Gastrocnemius medialis (tissue), 4 donors: ENCODE measurements around the gene TMEM132E. TPM values are rescaled to one million over a fixed set of nuclear protein-coding genes. Genes with fewer than 3 reads are reported as not detected.

Source experiments
- ATAC-seq, 2 donors: fragments of 150-250 bp; one replicate each; pipeline ENCODE4 v1.9.1; 2016
- DNase-seq, 2 donors: peaks; one replicate each; pipeline ENCODE4 v3.0.0-alpha.2; 2019
- H3K27ac ChIP-seq, 4 donors: fragments of 200-600 bp; sonication (generic); 1 replicate in 1 of 4; 2 replicates in 3 of 4; pipeline ENCODE4 v1.5.1; 2016 to 2018; ENCODE audit warnings: mild to moderate bottlenecking in 2 of 4, moderate library complexity in 1 of 4
- H3K27me3 ChIP-seq, 3 donors: fragments of 200-600 bp; sonication (generic) in 2 of 3; 1 replicate in 1 of 3; 2 replicates in 2 of 3; pipeline versions ENCODE4 v1.5.1 to v1.6.0; 2016 to 2019; ENCODE audit warnings: mild to moderate bottlenecking in 1 of 3, moderate library complexity in 1 of 3
- H3K36me3 ChIP-seq, 2 donors: fragments of 200-600 bp; sonication (generic) in 1 of 2; one replicate each; pipeline ENCODE4 v1.5.1; 2017 to 2018
- H3K4me1 ChIP-seq, 2 donors: fragments of 200-600 bp; sonication (generic) in 1 of 2; one replicate each; pipeline ENCODE4 v1.5.1; 2016 to 2017; ENCODE audit warnings: mild to moderate bottlenecking in 2 of 2
- H3K4me3 ChIP-seq, 4 donors: fragments of 200-600 bp; sonication (generic) in 3 of 4; 1 replicate in 1 of 4; 2 replicates in 3 of 4; pipeline ENCODE4 v1.5.1; 2016 to 2019; ENCODE audit warnings: mild to moderate bottlenecking in 2 of 4
- H3K9me3 ChIP-seq, 3 donors: fragments of 200-600 bp; sonication (generic) in 2 of 3; 1 replicate in 1 of 3; 2 replicates in 2 of 3; pipeline ENCODE4 v1.5.1; 2016 to 2019
- POLR2A ChIP-seq, 2 donors: fragments of 450-650 bp; IDR thresholded peaks; one replicate each; pipeline ENCODE4 v1.6.1; 2017; ENCODE audit warnings: antibody characterized with exemption in 2 of 2, mild to moderate bottlenecking in 2 of 2, moderate library complexity in 2 of 2
- in situ Hi-C, 4 donors: fragments of 200-750 bp; cut with MboI; loops; one replicate each; pipeline versions ENCODE4 v1.15.0 to v1.8.0; 2017; ENCODE audit warnings: low sequenced_read_pairs in 4 of 4
- intact Hi-C: fragments of 100-400 bp; cut with DNase I; formaldehyde crosslinking; loops from one replicate; pipeline ENCODE4 v1.15.1; 2023; ENCODE audit warnings: low total_unique reads
- total RNA-seq, 4 donors: library from RNA; depleted of rRNA; stranded (reverse); fragments of >200 nt; gene quantifications; one replicate each; pipeline versions ENCODE4 v1.1.0 to v1.2.3, GENCODE V29; 2016
- TF ChIP-seq, protein P1 (sequence below), 5 experiments: fragments of 450-650 bp in 3 of 5; fragments of 200-600 bp in 2 of 5; sonication (generic) in 2 of 5; IDR thresholded peaks in 4 of 5; conservative IDR thresholded peaks in 1 of 5; 1 replicate in 4 of 5; 2 replicates in 1 of 5; pipeline ENCODE4 v1.5.1; 2016 to 2019; ENCODE audit warnings: antibody characterized with exemption in 5 of 5, mild to moderate bottlenecking in 3 of 5, moderate library complexity in 3 of 5

TMEM132E gene
- total RNA-seq, 4 donors from 2014 or later: not detected

- Histone ChIP-seq H3K4me1 (peaks cover 19 to 28% of the 10 kb centered on the region in 2 donors), H3K27me3 (peaks cover 51 to 61% (median 60%) of the 10 kb centered on the region in 3 donors), H3K36me3 (no peaks in the 10 kb centered on the region), H3K27ac (no peak overlapping the region), H3K4me3 (no peak overlapping the region), H3K9me3 (no peaks in the 10 kb centered on the region)
- in situ Hi-C loops (loop anchor here in 1 of 4 donors (25.0 kb wide), 1 partner anchor 154 kb away; no protein-coding TSS in a partner anchor), intact Hi-C loops (no loop called here)
- no peak for ATAC-seq
- TF ChIP-seq, protein P1, sequence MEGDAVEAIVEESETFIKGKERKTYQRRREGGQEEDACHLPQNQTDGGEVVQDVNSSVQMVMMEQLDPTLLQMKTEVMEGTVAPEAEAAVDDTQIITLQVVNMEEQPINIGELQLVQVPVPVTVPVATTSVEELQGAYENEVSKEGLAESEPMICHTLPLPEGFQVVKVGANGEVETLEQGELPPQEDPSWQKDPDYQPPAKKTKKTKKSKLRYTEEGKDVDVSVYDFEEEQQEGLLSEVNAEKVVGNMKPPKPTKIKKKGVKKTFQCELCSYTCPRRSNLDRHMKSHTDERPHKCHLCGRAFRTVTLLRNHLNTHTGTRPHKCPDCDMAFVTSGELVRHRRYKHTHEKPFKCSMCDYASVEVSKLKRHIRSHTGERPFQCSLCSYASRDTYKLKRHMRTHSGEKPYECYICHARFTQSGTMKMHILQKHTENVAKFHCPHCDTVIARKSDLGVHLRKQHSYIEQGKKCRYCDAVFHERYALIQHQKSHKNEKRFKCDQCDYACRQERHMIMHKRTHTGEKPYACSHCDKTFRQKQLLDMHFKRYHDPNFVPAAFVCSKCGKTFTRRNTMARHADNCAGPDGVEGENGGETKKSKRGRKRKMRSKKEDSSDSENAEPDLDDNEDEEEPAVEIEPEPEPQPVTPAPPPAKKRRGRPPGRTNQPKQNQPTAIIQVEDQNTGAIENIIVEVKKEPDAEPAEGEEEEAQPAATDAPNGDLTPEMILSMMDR (IDR thresholded peaks at IDR 0.05 in 4 of 5, conservative IDR thresholded peaks at IDR 0.05 in 1 of 5): no peak
- no peak for TF ChIP-seq POLR2A (IDR thresholded peaks at IDR 0.05)
- DNase-seq: no peak
These were observed 3.5 kb downstream of the TMEM132E start for GRCh38 chr17:34582901-34583245.

DNA sequence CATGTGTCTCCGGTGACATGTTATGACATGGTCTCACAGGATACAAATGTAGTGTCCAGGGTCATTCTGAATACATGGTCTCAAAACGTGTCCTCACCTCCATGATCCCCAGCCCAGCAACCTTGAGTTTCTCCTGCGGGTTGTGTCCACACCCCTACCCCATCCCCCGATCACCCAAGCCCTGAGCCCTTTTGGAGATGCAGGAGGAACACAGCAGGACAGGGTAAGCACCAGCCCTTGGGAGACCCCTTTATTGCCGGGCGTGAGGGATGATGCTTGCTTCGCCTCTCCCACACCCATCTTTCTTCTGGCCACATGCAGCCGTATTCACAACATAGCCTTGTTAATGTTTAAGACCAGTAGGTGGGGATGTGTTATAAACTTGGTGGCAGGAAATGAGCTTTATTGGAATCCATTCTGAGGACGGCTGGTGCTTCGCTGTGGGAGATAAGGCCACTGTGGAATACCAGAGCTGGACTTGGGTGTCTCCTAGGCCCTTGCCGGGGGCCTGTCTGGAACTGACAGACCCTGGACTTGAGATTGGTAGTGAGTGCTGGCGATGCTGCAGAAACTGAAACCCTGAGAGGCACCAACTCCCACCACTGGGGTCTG lies 5.5 kb downstream of the TMEM132E start:
- DNase-seq (no peak), ATAC-seq (no peak)
- H3K9me3 ChIP-seq: no peaks in the 10 kb centered on the region
- in situ Hi-C loops (loop anchor here in 1 of 4 donors (25.0 kb wide), 1 partner anchor 152 kb away; no protein-coding TSS in a partner anchor), intact Hi-C loops (no loop called here)
- no peak overlapping the region for H3K27ac ChIP-seq
- H3K27me3 ChIP-seq: peaks cover 32 to 46% (median 39%) of the 10 kb centered on the region in 3 donors
- TF ChIP-seq POLR2A (IDR thresholded peaks at IDR 0.05): no peak
- H3K4me3 ChIP-seq: no peak overlapping the region
- no peaks in the 10 kb centered on the region for H3K36me3 ChIP-seq
- peaks cover 15 to 16% of the 10 kb centered on the region in 2 donors for H3K4me1 ChIP-seq

- no peaks in the 10 kb centered on the region for H3K36me3 ChIP-seq
- in situ Hi-C loops: loop anchor here in 1 of 4 donors (25.0 kb wide), 1 partner anchor 151 kb away; no protein-coding TSS in a partner anchor
- no peak for DNase-seq
- ATAC-seq: no peak
- no peaks in the 10 kb centered on the region for H3K9me3 ChIP-seq
- H3K27ac ChIP-seq: no peak overlapping the region
- H3K27me3 ChIP-seq: peaks cover 21 to 35% (median 25%) of the 10 kb centered on the region in 3 donors
- TF ChIP-seq, protein P1 (IDR thresholded peaks at IDR 0.05 in 4 of 5, conservative IDR thresholded peaks at IDR 0.05 in 1 of 5): no peak
- no peak for TF ChIP-seq POLR2A (IDR thresholded peaks at IDR 0.05)
- H3K4me3 ChIP-seq: no peak overlapping the region
- H3K4me1 ChIP-seq: peaks cover 0 to 3% of the 10 kb centered on the region in 2 donors
- intact Hi-C loops: no loop called here
These were observed 7.0 kb downstream of the TMEM132E start for GRCh38 chr17:34586346-34586846.

DNA sequence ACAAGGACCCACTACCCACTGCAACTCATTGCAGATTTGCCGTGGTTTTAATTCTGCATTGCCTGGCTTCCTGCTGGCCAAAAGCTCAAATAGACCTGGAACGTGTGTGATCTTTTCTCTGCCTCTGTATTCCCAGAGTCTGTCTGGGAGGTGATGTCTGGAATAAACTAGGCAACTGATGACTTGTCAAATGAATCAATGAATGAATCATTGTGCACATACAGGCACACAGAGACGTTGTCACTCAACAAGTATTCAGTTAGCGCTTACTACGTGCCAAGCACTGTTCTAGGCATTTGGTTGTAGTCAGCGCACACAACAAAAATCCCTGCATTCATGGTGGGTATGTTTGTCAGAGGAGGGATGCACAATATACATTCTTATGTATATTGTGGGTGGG lies 8.9 kb downstream of the TMEM132E start:
- H3K4me1 ChIP-seq: no peaks in the 10 kb centered on the region
- H3K4me3 ChIP-seq: no peak overlapping the region
- no peak overlapping the region for H3K27ac ChIP-seq
- H3K36me3 ChIP-seq: no peaks in the 10 kb centered on the region
- TF ChIP-seq, protein P1 (IDR thresholded peaks at IDR 0.05 in 4 of 5, conservative IDR thresholded peaks at IDR 0.05 in 1 of 5): no peak
- no peak for TF ChIP-seq POLR2A (IDR thresholded peaks at IDR 0.05)
- DNase-seq (no peak), ATAC-seq (no peak)
- intact Hi-C loops: no loop called here
- in situ Hi-C loops: loop anchor here in 1 of 4 donors (25.0 kb wide), 1 partner anchor 149 kb away; no protein-coding TSS in a partner anchor
- H3K27me3 ChIP-seq: peaks cover 6 to 16% (median 8%) of the 10 kb centered on the region in 3 donors
- H3K9me3 ChIP-seq: no peaks in the 10 kb centered on the region

- no peak overlapping the region for H3K27ac ChIP-seq
- H3K4me1 ChIP-seq: no peaks in the 10 kb centered on the region
- no peak for ATAC-seq
- in situ Hi-C loops (loop anchor here in 1 of 4 donors (25.0 kb wide), 1 partner anchor 148 kb away; no protein-coding TSS in a partner anchor), intact Hi-C loops (no loop called here)
- no peaks in the 10 kb centered on the region for H3K36me3 ChIP-seq
- no peak overlapping the region for H3K4me3 ChIP-seq
- no peak for DNase-seq
- no peaks in the 10 kb centered on the region for H3K9me3 ChIP-seq
- H3K27me3 ChIP-seq: peaks cover 4 to 15% (median 6%) of the 10 kb centered on the region in 3 donors
- TF ChIP-seq, protein P1 (IDR thresholded peaks at IDR 0.05 in 4 of 5, conservative IDR thresholded peaks at IDR 0.05 in 1 of 5): no peak
- TF ChIP-seq POLR2A (IDR thresholded peaks at IDR 0.05): no peak
These were observed 10.0 kb downstream of the TMEM132E start for GRCh38 chr17:34589120-34589965.
